Lower leg skin (tissue), 4 donors: ENCODE data around the gene NDUFAF8. TPM values are rescaled to one million over a fixed set of nuclear protein-coding genes. Genes with fewer than 3 reads are reported as not detected.

ENCODE experiments used
- DNase-seq, 2 donors: peaks; one replicate each; pipeline ENCODE4 v3.0.0-alpha.2; 2019; ENCODE audit warnings: low spot score in 2 of 2
- H3K4me3 ChIP-seq: fragments of 200-600 bp; sonication (generic); 2 replicates; pipeline ENCODE4 v1.5.1; 2017; ENCODE audit warnings: mild to moderate bottlenecking, low read depth; ENCODE audit not compliant: poor library complexity, severe bottlenecking
- CTCF ChIP-seq, 3 donors: fragments of 450-650 bp; IDR thresholded peaks; one replicate each; pipeline ENCODE4 v1.5.1; 2016; ENCODE audit warnings: antibody characterized with exemption in 3 of 3, mild to moderate bottlenecking in 3 of 3, moderate library complexity in 2 of 3
- POLR2A ChIP-seq, 2 donors: fragments of 450-650 bp; IDR thresholded peaks; one replicate each; pipeline ENCODE4 v1.6.1; 2016 to 2017; ENCODE audit warnings: antibody characterized with exemption in 2 of 2, mild to moderate bottlenecking in 1 of 2, moderate library complexity in 1 of 2
- WGBS, 2 donors: methylation state at CpG; one replicate each; pipeline ENCODE4 v1.1.5; 2018; 5-methylcytosine and 5-hydroxymethylcytosine counted together
- intact Hi-C: fragments of 100-400 bp; cut with DNase I; formaldehyde crosslinking; loops from one replicate; pipeline ENCODE4 v1.15.0; 2023; ENCODE audit warnings: low total_unique reads
- total RNA-seq, 4 donors: library from RNA; depleted of rRNA; stranded (reverse); fragments of >200 nt; gene quantifications; one replicate each; pipeline ENCODE4 v1.1.0, GENCODE V29; 2016

NDUFAF8 gene
- total RNA-seq, result 10 to 100 TPM; 10.0 to 30.4 (median 15.9) TPM

GRCh38 chr17:81238815-81239713 is at the start of gene NDUFAF8, which contains the start of gene TEPSIN:
Gene NDUFAF8 (plus strand): TSS chr17:81239318. CDS start chr17:81239364, 46 bp downstream.
Gene TEPSIN (minus strand): TSS chr17:81239055. CDS start chr17:81239033, 22 bp downstream.
- H3K4me3 ChIP-seq, result peak within 1 kb of the TSS; percentile 93
- TF ChIP-seq POLR2A (IDR thresholded peaks at IDR 0.05), result no peak
- no peak for TF ChIP-seq CTCF (IDR thresholded peaks at IDR 0.05)
- DNase-seq, result peak; percentile 99
- intact Hi-C loops, result loop anchor here (10.0 kb wide), 1 partner anchor 214 kb away; no protein-coding TSS in a partner anchor
- 0% methylated on average over 29 to 59 of the region's 100 CpGs for WGBS, 2 donors

GRCh38 chr17:81189670-81190530 is 49.2 kb upstream of the NDUFAF8 start:
- intact Hi-C loops, result loop anchor here (10.0 kb wide), 1 partner anchor 1225 kb away; no protein-coding TSS in a partner anchor
- H3K4me3 ChIP-seq, result no peak overlapping the region
- WGBS, 2 donors, result 84 to 87% methylated on average over 14 to 23 of the region's 27 CpGs
- no peak for DNase-seq
- TF ChIP-seq CTCF (IDR thresholded peaks at IDR 0.05) (no peak), POLR2A (IDR thresholded peaks at IDR 0.05) (no peak)

- intact Hi-C loops, result no loop called here
- no peak for TF ChIP-seq POLR2A (IDR thresholded peaks at IDR 0.05)
- no peak for TF ChIP-seq CTCF (IDR thresholded peaks at IDR 0.05)
- no peak overlapping the region for H3K4me3 ChIP-seq
- no peak for DNase-seq
- 96% methylated on average over 28 of the region's 28 CpGs; no CpG with 5 or more reads in 1 of the 2 donors for WGBS, 2 donors
Observed at GRCh38 chr17:81190591-81190990, 48.5 kb upstream of the NDUFAF8 start.

GRCh38 chr17:81191116-81191515 is 48.0 kb upstream of the NDUFAF8 start:
- TF ChIP-seq CTCF (IDR thresholded peaks at IDR 0.05) (no peak), POLR2A (IDR thresholded peaks at IDR 0.05) (no peak)
- intact Hi-C loops, result no loop called here
- no peak for DNase-seq
- no peak overlapping the region for H3K4me3 ChIP-seq
- 91 to 94% methylated on average over 7 to 20 of the region's 20 CpGs for WGBS, 2 donors

GRCh38 chr17:81191646-81192045 is 47.5 kb upstream of the NDUFAF8 start:
- TF ChIP-seq POLR2A (IDR thresholded peaks at IDR 0.05) (no peak), CTCF (IDR thresholded peaks at IDR 0.05) (no peak)
- 91 to 96% methylated on average over 6 to 12 of the region's 14 CpGs for WGBS, 2 donors
- DNase-seq, result no peak
- intact Hi-C loops, result no loop called here
- H3K4me3 ChIP-seq, result no peak overlapping the region
